Measurements from ENCODE around the gene CPN1.

DNA sequence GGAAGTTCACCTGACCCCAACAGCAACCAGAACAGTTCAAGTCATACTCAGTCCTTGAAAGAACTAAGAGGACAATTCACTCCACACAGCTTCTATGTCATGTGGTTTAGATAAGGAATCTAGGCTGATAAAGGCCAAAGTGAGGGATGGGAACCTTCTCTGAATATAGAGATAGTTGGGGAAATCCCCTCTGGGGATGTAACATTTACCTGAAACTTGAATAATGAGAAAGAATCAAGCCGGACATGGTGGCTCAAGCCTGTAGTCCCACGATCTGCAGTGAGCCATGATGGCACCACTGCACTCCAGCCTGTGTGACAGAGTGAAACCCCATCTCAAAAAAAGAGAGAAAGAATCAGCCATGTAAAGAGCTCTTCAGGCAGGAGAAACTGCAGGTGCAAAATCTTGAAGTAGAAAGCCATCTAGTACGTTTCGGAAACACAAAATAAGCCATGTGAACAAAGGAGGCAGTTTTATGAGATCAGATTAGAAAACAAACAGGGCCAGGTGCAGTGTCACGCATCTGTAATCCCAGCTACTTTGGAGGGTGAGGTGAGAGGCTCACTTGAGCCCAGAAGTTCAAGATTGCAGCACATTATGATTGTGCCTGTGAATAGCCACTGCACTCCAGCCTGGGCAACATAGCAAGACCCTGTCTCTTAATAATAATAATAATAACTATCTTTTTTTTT is 67.5 kb downstream of the CPN1 start:
- TF ChIP-seq, protein P1, sequence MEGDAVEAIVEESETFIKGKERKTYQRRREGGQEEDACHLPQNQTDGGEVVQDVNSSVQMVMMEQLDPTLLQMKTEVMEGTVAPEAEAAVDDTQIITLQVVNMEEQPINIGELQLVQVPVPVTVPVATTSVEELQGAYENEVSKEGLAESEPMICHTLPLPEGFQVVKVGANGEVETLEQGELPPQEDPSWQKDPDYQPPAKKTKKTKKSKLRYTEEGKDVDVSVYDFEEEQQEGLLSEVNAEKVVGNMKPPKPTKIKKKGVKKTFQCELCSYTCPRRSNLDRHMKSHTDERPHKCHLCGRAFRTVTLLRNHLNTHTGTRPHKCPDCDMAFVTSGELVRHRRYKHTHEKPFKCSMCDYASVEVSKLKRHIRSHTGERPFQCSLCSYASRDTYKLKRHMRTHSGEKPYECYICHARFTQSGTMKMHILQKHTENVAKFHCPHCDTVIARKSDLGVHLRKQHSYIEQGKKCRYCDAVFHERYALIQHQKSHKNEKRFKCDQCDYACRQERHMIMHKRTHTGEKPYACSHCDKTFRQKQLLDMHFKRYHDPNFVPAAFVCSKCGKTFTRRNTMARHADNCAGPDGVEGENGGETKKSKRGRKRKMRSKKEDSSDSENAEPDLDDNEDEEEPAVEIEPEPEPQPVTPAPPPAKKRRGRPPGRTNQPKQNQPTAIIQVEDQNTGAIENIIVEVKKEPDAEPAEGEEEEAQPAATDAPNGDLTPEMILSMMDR (IDR thresholded peaks at IDR 0.05; ENCODE audit: extremely low read depth in 1 of 2, insufficient read depth in 1 of 2, low read depth in 1 of 2, low read length in 2 of 2) = no peak
- no peak for TF ChIP-seq POLR2A (IDR thresholded peaks at IDR 0.05; ENCODE audit: low read depth, low read length)
